Stimulated activated CD8-positive, alpha-beta memory T cell treated with anti-CD3 and anti-CD28 coated beads, Interleukin-15, amount 100 ng/mL, for 1 hour (primary cell): ENCODE results near the gene CNOT3.
"Not testable (repeated sequence)": the region's sequence is repeated elsewhere in the genome, so short reads cannot be mapped to it uniquely, and the experiment has no call there.

ENCODE experiments used
- DNase-seq: peaks from one replicate; pipeline ENCODE4 v3.0.0-alpha.2; 2020; ENCODE audit warnings: low read depth

Gene CNOT3

GRCh38 chr19:54191811-54192453 is 54.4 kb downstream of the CNOT3 start:
- no peak for DNase-seq

GRCh38 chr19:54193011-54193410 is 55.4 kb downstream of the CNOT3 start:
- no peak for DNase-seq

GRCh38 chr19:54194463-54194862 is 56.9 kb downstream of the CNOT3 start:
- DNase-seq = not testable (repeated sequence)

- no peak for DNase-seq
Measured at GRCh38 chr19:54196536-54196935, 59.0 kb downstream of the CNOT3 start.

- DNase-seq = no peak
Measured at GRCh38 chr19:54197121-54197520, 59.6 kb downstream of the CNOT3 start.

- DNase-seq = no peak
Measured at GRCh38 chr19:54199401-54199800, 61.8 kb downstream of the CNOT3 start.

GRCh38 chr19:54201172-54201701 is 63.7 kb downstream of the CNOT3 start:
- no peak for DNase-seq

GRCh38 chr19:54201980-54202379 is 64.4 kb downstream of the CNOT3 start:
- no peak for DNase-seq

- no peak for DNase-seq
Measured at GRCh38 chr19:54203151-54203611, 65.6 kb downstream of the CNOT3 start.

GRCh38 chr19:54204767-54205468 is 67.4 kb downstream of the CNOT3 start:
- no peak for DNase-seq
